ENCODE data around the gene TCFL5. TPM values are rescaled to one million over a fixed set of nuclear protein-coding genes. Genes with fewer than 3 reads are reported as not detected.

Gene TCFL5
- polyA plus RNA-seq, 4 donors = 10.9 to 14.5 (median 12.7) TPM

DNA sequence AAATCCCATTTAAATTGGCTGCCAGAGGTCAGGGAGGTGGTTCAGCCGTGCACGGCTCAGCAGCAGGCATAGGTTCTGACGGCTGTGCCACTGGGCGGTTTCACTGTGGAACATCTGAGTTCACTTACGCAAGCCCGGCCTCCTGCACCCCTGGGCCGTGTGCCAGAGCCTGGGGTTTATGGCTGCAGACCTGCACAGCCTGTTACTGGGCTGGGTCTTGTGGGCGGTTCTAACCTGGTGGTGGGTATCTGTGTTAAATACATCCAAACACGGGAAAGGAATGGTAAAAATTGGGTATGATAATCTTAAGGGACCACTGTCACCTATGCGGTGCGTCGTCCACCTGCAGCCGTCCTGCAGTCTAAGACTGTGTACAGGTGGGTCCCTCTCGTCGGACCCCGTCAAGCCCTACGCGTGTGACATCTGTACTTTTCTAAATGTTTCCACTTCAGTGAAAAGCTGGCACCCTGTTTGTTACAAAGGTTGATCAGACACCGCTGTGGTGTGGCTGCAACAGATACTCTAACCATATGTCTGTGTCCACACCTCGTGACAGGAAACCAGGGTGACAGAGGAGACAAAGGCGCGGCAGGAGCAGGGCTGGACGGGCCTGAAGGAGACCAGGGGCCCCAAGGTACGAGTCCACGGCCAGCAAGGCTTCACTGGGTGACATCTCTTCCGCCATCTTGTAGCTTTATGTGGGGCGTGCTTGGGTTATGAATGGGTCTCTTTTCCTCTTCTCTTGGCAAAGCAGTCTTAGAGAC, 23.3 kb downstream of the TCFL5 start:
- DNase-seq (ENCODE audit: low read depth in 4 of 4, low spot score in 2 of 4) = no peak

DNA sequence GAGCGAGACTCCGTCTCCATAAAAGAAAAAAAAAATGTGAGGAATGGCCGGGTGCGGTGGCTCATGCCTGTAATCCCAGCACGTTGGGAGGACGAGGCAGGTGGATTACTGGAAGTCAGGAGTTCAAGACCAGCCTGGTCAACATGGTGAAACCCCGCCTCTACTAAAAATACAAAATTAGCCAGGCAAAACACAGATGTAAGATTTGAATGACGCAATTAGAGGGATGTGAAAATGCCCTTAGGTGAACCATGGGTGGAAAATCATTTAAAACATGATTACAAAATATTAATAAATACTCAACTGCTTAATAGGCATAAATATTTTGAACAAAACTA, 23.9 kb downstream of the TCFL5 start:
- DNase-seq (ENCODE audit: low read depth in 4 of 4, low spot score in 2 of 4) = no peak

DNA sequence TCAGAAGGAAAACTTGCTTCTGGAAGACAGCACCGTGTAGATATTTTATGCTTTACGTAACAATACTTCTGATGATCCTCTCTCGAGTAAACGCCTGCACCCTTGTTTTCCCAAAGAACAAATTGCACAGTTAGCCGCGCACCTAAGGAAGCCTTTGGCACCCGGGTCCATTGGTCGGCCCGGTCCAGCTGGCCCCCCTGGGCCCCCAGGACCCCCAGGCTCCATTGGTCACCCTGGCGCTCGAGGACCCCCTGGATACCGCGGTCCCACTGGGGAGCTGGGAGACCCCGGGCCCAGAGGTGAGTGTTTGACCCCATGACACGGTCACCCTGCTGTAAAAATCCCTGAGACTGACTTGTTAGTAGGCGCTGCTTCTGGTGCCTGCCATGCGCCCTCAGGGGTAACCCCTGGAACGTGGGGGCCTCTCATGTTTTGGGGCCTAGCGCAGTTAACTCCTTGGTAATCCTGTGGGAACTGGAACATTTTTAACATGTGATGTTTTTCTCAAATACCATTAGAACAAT, 24.6 kb downstream of the TCFL5 start:
- DNase-seq (ENCODE audit: low read depth in 4 of 4, low spot score in 2 of 4) = no peak

DNA sequence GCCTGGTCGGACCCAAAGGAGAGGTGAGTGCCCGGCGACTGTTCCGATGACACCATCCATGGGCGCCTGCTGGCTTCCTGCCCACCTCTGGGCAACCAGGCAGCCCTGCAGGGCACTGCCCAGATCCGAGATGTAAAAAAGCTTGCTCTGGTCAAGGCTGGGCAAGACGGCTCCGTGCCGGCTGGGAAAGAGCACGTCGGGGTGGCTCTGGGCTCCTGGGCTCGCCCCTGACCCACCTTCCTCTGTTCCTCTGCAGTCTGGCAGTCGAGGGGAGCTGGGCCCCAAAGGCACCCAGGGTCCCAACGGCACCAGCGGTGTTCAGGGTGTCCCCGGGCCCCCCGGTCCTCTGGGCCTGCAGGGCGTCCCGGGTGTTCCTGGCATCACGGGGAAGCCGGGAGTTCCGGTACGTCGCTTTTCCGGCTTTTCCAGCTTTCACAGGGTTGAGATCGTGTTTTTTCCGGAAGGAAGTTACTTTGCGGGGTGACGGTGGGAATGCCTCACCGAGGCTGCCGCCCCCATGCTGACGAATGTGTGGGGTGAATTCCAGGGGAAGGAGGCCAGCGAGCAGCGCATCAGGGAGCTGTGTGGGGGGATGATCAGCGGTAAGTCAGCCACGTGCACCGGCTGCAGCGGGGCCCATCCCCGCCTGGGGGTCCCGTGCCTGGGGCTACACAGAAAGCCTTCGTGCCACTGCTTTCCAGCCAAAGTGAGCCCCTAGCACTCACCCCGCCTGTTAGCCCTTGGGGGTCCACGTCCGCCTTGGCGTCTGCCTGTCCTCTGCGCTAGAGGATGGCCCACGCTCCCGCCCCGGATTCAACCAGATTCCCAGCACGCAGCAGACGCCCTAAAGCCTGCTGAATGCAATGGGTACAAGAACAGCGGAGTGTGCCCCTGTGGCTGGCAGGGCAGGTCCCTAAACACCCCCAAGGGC, 25.4 kb downstream of the TCFL5 start:
- DNase-seq (ENCODE audit: low read depth in 4 of 4, low spot score in 2 of 4) = no peak

GRCh38 chr20:62834967-62835730, 26.5 kb downstream of the TCFL5 start:
- DNase-seq (ENCODE audit: low read depth in 4 of 4, low spot score in 2 of 4) = no peak

- DNase-seq (ENCODE audit: low read depth in 4 of 4, low spot score in 2 of 4) = no peak
Measured at GRCh38 chr20:62832951-62833391, 28.7 kb downstream of the TCFL5 start.

DNA sequence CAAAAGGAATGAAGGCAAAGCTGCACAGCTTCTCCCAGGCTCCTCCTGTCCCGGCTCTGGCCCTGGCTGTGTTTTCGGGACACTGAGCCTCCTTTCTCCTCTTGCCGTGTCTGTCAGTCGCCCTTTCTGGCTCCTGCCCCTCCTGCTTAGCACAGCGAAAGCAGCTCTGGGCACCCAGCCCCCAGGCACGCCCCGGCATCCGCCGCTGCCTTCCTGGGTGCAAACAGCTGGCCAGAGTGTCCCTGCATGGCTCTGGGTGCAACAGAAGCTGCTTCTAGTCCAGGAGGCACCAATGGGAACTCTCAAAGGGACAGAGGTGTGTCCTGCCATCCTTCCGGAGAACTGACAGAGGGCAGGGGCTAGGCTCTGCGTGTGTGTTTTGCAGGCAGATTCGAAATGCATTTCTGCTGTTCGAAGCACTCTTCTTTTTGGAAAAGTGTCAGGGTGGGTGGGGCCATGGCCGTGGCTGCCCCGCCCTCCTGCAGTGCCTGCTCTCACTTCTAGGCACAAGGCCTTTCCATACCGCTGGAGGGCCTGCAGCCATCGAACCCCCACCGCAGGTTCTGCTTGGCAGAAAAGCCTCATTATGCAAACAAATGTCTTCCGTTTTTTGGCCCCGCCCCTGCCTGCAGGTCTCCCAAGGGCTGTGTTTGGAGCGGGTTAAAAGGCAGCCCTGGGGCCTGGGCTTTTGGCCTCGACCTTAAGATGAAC, 29.3 kb downstream of the TCFL5 start:
- DNase-seq (ENCODE audit: low read depth in 4 of 4, low spot score in 2 of 4) = no peak

DNA sequence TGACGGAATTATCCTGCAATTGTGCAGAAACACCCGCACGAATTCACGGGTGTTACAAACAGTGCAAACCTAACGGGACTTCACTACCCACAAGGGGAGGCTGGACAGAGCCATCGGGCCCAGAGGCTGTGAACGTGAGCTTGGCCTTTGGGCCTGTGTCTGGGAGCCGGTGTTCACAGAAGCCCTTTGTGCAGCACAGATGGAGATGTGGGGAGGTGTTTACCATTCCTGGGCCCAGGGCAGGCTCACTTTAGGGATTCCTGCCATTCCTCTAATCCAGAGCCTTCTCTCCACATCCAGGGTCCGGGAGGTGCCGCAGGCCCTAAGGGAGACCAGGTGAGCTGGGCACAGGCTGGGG, 29.8 kb downstream of the TCFL5 start:
- DNase-seq (ENCODE audit: low read depth in 4 of 4, low spot score in 2 of 4) = no peak

GRCh38 chr20:62831361-62831788, 30.2 kb downstream of the TCFL5 start:
- DNase-seq (ENCODE audit: low read depth in 4 of 4, low spot score in 2 of 4) = no peak

DNA sequence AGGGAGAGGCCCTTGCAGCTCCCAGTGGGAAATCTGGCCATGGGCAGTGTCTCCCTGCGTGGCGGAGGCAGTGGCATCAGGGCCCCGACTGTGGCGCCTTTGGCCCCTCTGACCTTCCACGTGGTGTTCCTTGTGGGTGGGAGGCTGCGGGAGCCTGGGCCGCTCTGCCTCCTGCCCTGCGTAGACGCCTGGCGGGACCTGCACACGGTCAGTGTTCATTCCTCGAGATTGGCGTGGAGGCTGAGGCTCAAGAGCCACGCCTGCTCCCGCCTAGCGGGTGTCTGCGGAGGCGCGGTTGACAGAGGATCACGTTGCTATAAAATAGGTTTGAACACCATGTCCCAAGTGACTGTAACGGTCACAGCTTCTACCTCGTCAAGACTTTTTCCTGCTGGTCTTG, 30.8 kb downstream of the TCFL5 start:
- DNase-seq (ENCODE audit: low read depth in 4 of 4, low spot score in 2 of 4) = no peak

DNA sequence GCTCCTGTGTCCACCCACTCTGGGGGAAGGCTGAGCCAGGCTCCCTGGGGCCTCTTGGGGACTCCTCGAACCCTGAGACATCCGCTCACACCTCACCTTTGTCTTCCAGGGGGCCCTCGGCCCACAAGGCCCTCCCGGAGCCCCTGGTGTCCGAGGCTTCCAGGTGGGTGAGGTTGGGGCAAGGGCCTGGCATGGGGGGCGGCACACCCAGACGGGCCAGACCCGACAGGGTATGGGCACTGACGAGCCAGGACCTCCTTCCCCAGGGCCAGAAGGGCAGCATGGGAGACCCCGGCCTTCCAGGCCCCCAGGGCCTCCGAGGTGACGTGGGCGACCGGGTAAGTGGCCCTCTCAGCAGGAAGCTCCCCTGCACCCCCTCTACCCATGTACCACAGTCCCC, 31.4 kb downstream of the TCFL5 start:
- no peak for DNase-seq (ENCODE audit: low read depth in 4 of 4, low spot score in 2 of 4)

DNA sequence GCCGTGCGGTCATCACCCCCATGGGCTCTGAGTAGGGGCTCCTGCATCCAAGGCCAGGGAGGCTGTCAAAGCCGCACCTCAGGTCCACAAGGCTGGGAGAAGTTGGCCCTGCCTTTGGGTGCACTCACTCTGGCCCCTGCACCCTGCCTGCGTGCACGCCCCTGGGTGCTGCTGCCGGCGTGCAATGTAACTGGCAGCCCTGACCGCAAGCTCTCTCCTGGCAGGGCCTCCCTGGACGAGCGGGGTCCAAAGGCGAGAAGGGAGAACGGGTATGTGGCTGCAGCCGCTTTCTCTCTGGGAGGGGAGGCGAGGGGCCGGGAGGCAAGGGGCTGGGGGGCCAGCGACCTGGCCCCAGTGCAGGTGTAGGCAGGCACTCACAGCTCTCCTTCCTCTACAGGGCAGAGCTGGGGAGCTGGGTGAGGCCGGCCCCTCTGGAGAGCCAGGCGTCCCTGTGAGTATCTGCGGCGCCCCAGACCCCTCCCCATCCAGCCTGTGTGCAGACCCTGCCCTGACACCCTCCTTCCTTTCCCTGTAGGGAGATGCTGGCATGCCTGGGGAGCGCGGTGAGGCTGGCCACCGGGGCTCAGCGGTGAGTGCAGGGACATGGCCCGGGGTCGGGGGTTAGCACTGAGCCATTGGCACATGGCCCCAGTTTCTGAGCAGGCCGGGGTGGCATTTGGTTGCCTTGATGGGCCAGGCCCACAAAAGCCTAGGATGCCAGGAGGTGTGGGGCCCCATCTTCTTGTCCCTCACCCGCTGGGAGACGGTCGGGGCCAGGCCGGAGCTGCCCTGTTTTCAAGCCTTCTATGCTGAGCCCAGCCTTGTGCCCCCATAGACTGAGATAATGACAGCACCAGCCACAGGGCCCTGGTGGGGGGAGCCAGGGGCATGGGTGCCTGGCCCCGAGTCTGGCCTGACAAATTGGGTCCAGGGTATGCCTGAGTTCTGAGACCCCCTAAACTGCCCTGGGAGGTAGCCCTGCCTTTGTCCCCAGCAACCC, 32.1 kb downstream of the TCFL5 start:
- no peak for DNase-seq (ENCODE audit: low read depth in 4 of 4, low spot score in 2 of 4)

- DNase-seq (ENCODE audit: low read depth in 4 of 4, low spot score in 2 of 4) = no peak
Measured at GRCh38 chr20:62828511-62829230, 33.0 kb downstream of the TCFL5 start.

DNA sequence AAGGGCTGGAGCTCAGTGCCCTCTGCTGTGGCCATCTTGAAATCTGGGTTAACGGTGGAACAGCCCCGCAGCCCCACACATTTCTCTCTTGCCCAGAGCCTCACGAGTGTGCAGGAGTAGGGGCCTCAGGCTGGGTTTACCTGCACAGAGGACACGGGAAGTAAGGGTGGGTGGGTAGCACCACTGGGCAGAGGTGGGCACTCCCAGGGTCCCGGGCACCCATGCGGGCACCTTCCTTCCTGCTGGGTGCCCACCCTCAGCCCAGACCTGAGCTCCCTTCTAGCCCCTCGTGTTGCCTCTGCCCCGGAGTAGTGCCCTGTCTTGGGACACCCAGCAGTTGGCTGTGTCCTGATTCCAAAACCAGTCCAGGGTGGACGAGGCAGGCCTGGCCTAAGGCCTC, 33.6 kb downstream of the TCFL5 start:
- DNase-seq (ENCODE audit: low read depth in 4 of 4, low spot score in 2 of 4) = no peak

DNA sequence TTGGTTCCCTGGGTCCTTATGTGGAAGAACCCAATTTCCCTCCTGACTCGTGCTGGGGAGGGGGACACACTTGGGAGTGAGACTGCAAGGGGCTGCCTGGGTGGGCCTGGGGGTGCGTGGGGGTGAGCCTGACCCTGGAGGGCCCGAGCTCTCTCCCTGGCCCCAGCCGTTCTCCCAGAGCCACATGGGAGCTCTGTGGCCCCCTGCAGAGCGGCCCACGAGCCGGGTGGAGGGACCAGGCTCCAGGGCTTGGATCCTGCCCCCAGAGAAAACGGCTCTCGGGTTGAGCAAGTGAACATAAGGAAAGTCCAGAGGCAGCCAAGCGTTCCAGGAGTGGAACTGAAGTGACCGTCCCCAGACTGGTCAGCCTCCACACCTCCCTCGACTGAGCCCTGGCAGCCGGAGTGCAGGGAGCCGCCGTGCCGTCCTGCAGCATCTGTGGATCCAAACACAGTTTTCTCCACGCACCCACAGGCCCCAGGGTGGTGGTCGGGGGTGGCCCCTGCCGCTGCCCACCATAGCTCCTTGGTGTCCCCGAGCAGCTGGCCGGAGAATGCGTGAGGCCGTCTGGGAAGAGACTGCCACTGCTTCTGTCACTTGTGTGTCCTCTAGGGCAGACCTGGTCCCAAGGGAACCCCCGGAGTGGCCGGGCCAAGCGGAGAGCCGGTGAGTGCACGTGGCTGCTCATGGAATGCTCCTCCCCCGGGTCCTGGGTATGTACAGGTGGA, 34.1 kb downstream of the TCFL5 start:
- no peak for DNase-seq (ENCODE audit: low read depth in 4 of 4, low spot score in 2 of 4)

DNA sequence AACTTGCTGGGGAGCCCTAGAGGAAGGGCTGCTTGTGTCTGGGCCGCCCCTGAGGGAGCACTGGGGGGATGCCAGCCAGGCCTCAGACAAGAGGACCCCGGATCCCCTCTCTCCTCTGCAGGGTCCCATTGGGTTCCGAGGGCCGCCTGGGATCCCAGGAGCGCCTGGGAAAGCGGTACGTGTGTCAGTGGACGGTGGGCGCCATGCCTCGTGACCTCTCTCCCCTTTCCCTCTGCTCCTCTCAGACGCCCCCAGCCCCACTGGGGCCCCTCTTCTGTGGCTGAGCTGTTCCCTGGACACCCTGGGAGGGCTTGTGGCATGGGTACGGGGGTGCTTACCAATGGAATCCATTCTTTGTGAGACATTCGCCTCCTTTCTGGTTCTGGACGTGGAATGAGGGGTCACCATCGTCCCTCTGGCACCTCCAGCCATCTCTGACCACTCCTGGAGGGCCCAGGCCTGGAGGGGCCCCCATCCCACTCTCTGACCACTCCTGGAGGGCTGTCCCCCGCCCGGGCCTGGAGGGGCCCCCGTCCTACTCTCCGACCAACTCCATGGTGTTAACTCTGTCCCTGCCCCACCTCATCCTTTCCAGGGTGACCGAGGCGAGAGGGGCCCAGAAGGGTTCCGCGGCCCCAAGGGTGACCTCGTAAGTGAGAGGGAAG, 34.8 kb downstream of the TCFL5 start:
- no peak for DNase-seq (ENCODE audit: low read depth in 4 of 4, low spot score in 2 of 4)

- no peak for DNase-seq (ENCODE audit: low read depth in 4 of 4, low spot score in 2 of 4)
Measured at GRCh38 chr20:62825986-62826645, 35.5 kb downstream of the TCFL5 start.
